GM19238 (cell line): ENCODE measurements around the gene TAS2R1.
"Not testable (repeated sequence)": the region's sequence is repeated elsewhere in the genome, so short reads cannot be mapped to it uniquely, and the experiment has no call there.

Source experiments
- DNase-seq: peaks from one replicate; pipeline ENCODE4 v3.0.0; 2011; ENCODE audit warnings: low spot score; ENCODE audit not compliant: insufficient read length

TAS2R1 gene

DNA sequence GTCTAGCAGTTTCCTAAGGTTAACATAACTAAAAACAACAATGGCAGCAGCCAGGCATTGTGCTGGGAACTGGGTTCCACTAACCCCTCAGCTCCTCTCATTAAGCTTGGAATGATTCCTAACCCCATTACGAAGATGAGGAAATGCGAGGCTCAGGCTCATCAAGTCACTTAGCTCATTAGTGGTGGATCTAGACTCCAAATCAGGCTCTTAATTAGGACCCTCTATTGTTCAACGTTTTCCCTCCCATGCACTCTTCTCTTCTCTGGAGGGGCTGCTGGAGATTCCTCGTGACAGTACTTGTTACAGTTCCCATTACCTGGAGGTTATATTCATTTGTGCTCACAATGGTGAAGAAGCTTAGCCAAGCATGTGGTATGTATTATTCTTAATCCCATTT is 6.5 kb downstream of the TAS2R1 start:
- DNase-seq, result no peak

DNA sequence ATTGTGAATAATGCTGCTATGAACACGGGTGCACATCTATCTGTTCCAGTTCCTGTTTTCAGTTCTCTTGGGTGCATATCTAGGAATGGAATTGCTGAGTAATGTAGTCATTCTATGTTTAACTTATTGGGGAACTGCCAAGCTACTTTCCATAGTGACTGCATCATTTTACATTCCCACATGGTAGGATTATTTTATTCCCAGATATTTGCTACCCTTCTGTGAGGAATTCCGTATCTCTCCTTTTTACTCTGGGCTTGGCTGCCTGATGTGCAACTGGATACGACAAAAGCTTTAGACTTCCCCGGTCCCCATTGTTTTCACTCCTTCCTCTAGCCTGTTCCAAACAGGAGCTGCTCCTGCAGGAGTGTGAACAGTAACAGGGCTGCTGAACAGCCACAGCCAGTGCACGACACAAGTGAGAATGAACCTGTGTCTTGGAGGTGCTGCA is 7.2 kb downstream of the TAS2R1 start:
- DNase-seq, result no peak

DNA sequence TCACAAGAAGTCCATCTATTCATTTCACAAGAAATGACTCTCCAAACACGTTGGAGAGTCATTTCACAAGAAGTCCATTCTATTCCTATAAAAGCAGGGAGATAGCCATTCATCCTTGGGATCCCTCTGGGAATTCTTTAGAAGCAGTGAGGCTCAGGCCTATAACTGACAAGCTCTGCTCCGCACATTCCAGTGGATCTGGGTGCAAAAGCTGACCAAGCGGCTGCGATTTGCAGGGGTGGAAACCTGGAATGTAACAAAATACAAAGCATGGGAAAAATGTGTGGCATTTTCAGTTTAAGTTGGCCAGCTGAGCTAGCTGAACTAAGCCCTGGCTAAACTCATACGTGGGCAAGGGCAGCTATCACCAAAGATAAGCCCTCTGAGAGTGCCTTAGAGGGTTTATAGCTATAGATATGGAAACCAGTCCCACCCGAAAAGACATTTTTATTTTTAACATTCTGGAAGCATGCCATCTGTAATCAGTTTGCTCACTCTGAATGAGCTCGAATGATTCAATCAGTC is 8.7 kb downstream of the TAS2R1 start:
- DNase-seq, result no peak

DNA sequence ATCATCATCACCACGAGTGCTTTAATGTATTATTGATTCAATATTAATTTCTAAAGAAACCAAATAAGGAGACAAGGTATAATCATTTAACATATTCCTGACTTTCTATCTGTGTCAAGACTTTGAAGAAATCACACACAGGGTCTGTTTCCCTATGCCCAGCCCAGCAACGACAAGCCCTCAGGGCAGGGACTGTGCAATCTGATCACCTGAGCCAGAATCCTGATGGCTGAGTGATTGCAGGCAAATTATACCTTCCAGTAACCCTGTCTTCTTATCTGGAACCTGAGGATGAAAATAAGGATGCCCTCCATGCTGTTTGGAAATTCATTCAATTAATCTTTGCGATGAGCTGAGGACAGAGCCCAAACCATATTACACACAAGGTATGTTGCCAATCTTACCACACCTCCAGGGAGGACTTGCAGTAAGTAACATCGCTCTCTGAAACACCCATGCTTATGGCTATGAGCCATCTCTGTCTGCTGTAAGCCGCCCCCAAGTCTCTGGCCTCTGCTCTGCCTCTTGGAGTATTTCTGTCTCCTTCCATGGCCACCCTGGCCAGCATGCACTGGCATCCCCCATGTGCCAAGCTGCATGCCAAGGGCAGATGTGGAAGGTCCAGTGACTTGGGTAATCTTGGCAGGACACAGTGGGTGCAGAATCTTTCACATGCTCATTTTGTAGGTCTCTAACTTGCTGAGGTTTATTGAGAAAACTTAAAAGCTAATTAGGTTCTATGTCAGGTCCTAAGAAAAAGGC is 10.6 kb downstream of the TAS2R1 start:
- no peak for DNase-seq

DNA sequence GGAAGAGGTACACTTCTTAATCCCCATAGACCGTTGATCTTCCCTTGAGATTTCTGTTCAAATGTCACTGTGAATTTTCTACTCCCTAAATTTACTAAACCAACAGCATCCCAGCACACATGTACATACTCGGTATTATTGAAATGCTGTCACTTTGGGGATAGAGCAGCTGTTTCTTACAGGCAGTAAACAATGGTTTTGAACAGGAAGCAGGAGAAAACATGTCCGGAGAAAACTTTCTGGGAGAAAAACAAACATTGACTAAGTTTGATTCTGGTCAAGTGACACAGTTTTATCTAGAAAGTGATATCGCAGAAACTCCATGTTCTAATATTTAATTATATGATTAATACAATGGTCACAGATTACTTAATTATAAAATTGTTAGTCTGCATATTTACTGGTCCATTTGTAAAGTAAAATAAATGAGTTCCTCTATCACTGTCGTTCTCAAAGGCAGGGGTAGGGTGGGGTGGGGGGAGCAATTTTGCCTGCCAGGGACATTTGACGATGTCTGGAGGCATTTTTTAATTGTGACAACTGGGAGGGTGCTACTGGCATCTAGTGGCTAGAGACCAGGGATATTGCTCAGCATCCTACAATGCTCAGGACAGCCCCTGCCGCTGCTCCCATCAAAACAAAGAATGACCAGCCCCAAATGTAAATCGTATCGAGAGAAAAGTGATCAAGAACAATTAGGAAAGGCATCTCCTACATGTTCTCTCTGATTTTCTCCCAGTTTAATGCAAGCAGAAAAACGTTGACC is 12.2 kb downstream of the TAS2R1 start:
- no peak for DNase-seq

DNA sequence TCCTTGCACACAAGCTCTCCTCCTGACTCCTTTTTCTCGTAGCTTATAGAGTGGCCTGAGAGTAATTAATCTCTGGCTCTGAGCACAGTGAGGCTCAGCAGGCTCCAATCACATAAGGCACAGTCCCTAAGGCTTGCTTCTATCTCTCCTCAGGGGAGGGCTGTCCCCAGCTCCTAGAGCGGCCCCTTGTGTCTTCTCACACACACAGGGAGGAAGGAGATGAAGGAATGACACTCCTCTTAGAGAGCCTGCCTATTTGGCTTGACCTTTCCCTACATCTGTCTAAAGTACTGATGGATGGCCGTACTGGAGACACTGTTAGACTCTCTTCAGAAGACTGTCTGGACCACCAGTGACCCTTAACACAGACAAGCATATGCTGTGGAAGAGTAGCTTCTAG is 12.9 kb downstream of the TAS2R1 start:
- no peak for DNase-seq

DNA sequence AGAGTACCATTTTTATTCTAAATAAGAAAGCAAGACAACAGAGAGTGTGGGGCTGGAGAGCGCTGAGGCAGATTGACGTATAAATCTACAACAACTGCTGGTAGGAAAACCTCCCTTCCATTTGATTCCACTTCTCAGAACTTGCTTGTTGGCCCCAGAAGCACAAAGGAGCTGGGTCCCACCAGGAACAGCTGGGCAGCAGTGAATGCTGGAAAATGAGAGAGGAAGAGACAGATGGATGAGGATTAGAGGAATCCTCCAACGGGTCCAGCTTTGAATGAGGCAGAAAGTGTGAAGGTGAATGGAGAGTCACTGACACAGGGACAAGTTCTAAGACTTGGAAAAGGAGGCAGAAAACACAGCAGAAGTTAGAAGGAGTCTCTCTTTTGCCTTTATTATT is 14.8 kb downstream of the TAS2R1 start:
- DNase-seq, result no peak

DNA sequence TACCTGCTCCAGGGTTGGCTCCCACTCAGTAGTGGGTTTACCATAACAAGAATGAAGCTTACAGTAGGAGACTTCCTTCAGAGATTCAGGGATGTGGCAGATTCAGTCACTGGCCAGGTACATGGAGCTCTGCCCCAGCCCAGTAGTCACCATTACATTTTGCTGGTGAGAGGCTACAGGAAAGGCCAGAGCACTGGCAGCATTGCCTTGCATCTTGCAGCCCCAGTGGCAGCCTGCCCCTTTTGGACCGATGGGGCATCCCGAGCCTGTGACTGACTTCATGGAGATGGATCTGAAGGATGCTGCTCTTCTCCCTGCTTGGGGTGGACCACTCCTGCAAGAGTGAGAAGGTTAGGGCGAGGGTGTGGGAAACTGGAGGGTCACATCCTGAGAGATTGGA is 16.8 kb downstream of the TAS2R1 start:
- DNase-seq, result no peak

DNA sequence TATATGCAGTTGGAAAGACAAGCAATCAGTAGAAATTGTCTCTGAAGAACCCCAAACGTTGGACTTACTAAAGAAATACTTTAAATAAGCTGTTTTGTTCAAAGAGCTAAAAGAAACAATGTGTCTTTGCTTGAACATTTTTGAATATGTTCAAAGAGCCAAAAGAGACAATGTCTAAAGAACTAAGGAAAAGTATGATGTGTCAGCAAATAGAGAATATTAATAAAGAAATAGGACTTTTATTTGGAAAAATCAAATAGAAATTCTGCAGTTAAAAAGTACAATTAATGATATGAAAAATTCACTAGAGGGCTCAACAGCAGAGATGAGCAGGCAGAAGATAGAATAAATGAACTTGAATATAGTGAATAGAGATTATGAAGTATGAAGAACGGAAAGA is 19.2 kb downstream of the TAS2R1 start:
- no peak for DNase-seq

DNA sequence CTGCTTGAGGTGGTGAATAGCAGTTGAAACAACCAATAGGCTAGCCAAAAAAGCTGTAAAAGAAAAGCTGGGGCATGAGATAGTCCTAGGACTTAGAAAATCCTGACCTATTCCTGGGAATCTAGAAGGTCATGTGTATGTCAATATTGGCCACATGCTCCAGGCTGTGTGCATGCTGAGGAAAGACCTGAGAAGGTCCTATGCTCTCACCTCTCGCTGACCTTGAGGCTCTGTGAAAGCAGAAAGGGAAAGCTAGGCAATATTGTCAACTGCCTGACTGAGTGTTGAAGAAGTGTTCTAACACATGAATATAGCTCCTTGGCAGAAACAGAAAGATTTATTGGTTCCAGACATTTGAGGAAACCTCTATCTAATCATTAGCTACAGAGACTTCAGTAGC is 19.8 kb downstream of the TAS2R1 start:
- no peak for DNase-seq

DNA sequence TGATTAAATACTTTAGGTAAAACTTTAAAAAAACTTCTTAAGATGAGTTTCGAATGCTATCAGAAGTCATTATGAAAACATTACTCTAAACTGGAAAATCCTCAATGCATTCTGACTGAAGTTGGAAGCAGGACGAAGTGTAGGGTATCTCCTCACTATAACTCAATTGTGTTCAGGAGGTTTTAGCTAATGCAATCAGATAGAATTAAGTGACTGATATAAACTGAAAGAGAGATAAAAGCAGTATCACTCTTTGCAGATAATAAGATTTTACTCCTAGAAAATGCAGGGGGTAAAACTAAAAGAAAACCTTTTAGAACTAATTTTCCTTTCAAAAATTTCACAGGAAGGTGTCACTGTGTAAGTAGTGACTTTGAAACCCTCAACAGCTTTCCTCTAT is 22.1 kb downstream of the TAS2R1 start:
- DNase-seq, result no peak

DNA sequence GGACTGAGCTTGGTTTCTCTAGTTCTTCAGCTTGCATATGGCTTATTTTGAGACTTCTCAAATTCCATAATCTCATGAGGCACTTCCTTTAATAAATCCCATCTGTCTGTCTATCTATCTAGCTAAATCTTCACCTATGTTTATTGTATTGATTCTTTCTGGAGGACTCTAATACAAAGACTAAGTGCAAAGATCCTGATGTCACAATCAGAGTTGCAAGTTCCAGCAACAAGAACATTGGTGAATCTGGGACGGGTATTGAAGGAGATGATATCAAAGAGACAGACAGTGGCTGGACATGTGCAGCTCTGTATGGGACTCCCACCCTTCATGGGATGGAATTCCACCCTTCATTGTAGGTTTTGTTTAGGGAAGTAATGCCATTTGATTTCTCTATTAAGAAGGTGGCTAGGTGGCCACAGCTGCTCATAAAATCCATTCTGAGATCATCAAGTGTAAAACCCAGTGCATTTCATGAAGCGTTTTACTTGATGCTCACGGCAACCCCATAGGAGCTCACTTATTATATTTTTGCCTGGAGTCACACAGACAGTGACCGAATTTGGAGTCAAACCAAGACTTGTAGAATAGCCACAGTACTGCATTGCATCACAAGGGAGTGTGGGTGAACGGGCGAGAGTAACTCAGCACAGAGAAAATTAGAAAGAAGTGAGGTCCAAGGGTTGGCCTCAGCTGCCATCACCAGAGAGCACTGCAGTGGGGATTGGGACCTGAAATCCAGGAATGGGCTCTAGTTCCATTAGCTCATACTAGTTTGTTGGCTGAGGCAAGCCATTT is 24.9 kb downstream of the TAS2R1 start:
- DNase-seq, result no peak

DNA sequence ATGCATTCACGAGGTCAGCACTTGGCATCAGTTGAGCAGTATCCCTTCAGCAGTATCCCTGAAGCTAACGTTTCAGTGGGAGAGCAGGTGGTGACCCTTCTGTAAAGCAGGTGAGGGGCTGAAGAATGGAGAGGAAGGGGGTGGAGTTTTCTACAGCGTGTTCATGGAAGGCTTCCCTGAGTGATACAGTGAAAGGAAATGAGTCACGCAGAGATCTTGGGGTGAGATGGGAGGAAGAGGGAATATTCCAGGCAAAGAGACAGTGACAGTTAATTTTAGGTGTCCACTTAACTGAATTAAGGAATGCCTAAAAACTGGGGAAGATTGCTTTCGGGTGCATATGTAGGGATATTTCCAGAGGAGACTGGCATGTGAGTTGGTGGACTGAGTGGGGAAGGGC is 25.7 kb downstream of the TAS2R1 start:
- no peak for DNase-seq

DNA sequence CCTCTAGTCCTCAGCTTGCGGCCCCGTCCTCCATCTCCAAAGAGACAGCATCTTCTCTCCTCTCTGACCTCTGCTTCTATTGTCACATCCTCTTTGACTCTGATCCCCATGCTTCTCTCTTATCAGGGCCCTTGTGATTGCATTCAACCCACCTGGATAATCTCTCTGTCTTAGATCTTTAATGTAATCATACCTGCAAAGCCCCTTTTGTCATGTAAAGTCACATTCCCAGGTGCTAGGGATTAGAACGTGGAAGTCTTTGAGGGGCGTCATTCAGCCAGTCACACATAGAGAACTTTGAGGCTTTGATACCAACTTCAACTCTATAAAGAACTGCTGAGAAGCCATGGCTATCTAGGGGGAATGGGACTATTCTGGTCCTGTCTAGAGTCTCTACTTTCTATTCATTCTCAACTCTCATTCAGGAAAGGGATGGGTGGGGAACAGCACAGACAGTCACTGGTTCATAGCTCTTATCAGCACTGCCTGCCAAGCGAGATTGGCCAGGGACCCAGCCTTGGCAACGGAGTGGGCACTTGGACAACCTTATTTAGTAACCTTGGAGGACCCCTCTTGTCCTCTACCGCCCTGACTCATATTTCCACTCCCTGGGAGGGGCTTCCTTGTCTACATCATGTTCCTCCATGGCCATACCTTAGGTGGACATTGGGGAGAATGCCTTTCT is 29.0 kb downstream of the TAS2R1 start:
- no peak for DNase-seq

DNA sequence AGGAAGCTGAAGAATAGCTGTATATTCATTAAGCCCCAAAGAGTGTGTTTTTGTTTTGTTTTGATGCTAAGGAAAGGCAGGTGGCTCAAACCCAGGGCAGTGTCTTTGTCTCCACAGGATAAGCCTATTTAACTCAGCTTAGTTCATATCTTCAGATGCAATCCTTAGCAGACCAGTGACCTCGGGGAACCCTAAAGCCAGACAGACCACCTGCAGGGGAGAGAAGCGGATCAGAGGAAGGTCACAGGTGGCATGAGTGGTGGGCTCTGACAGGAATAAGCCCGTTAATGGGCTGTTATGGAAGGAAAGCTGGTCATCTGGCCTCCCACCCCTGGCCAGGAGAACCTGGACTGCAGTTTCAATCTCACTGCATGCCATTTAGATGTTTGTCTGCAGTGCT is 30.8 kb downstream of the TAS2R1 start:
- DNase-seq, result no peak

DNA sequence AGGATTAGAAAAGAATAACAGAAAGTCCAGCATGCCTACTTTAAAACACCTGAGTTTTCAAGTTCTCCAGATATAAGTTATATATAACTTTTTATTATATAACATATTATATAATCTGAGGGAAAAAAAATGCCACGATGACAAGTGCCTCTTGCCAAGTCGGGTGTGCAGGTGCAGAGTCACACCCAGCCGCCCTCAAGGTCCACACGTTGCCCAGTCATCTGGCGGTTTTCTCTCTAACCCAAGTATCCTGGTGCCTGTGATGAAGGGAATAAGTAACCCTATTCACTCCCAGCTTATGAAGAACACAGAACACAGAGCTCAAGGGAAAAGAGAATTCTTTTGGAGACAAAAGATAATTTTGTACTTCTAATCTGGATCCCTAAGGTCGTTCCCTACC is 31.8 kb downstream of the TAS2R1 start:
- DNase-seq, result not testable (repeated sequence)

DNA sequence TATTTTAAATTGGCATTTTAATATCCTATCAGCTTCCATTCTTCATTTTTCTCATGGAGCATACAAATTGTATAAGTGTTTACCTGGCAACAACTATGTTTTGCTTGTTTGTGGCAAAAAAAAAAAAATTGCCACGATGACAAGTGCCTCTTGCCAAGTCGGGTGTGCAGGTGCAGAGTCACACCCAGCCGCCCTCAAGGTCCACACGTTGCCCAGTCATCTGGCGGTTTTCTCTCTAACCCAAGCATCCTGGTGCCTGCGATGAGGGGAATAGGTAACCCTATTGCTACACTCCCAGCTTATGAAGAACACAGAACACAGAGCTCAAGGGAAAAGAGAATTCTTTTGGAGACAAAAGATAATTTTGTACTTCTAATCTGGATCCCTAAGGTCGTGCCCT is 32.8 kb downstream of the TAS2R1 start:
- not testable (repeated sequence) for DNase-seq

DNA sequence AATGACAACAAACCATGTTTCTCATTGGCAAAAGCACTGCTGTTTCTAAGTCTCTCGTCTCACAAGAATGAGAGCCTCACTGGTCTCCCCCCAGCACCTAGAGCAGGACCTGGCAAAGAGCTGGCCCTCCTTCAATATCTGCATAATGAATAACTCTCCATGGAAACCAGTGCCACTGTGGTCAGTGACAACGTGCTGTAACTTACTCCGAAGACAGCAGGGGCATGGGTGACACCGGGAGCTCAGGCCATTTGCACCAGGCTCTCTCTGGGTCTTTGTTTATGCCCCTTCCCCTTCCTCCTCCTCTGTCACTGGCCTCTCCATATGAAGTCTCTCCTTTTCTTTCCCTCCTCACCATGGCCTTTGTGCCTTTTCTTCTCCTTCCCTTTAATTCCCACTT is 33.3 kb downstream of the TAS2R1 start:
- DNase-seq, result no peak

DNA sequence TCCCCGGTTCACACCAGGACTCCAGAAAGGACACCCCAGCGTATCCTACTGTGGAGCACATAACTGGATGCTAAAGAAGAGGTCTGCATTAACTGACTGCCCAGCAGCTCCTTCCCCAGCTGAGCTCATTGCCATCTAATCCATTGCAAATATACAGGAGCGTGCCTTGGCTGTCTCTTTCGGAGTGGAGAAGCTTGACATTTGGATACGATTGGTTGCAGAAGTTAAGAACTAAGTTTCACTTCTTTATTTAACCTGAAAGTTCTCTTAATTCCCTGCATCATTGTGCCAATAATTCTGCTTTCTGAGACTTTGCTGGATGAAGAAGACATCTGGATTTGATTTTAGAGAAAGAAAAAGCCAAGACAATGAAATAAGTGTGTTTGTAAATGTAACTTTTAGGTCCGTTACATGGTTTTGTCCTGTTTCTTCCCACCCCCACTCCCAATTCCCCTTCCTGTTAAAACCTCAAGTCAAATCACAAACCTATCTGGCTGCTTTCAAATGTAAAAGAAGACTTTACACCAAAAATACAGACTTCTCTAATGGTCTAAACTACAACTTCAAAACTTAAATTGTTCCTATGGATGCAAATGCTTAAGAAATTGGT is 33.9 kb downstream of the TAS2R1 start:
- DNase-seq, result no peak

DNA sequence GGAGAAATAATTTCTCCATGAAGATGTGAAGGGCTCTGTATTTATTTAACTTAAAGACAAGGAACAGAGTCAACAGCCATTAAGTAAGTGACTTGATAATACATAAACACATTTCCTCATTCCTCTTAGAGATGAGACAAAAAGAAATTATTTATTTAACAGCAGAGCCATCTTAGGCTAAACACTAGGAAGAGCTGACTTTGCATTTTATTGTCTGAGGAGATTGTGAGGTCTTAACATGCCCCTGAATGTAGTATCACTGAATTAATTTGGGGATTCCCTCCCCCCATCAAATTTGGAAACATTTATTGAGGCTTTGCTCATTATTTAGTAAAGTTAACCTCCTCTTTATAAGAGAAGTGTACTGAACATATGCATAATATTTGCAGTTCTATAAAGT is 35.2 kb downstream of the TAS2R1 start:
- no peak for DNase-seq
